NCI-H82 treated with DMSO at 0.1 percent for 48 hours (cell line): ENCODE measurements around the gene TRIM38.

Source experiments
- DNase-seq: peaks from one replicate; lab custom pipeline; 2025; ENCODE audit not compliant: unreplicated experiment; lab: John Stamatoyannopoulos, UW

Gene TRIM38

GRCh38 chr6:26025047-26025893, 62.7 kb downstream of the TRIM38 start:
- no peak for DNase-seq

- peak; percentile 98 for DNase-seq
Observed at GRCh38 chr6:26025894-26026832, 63.6 kb downstream of the TRIM38 start.

DNA sequence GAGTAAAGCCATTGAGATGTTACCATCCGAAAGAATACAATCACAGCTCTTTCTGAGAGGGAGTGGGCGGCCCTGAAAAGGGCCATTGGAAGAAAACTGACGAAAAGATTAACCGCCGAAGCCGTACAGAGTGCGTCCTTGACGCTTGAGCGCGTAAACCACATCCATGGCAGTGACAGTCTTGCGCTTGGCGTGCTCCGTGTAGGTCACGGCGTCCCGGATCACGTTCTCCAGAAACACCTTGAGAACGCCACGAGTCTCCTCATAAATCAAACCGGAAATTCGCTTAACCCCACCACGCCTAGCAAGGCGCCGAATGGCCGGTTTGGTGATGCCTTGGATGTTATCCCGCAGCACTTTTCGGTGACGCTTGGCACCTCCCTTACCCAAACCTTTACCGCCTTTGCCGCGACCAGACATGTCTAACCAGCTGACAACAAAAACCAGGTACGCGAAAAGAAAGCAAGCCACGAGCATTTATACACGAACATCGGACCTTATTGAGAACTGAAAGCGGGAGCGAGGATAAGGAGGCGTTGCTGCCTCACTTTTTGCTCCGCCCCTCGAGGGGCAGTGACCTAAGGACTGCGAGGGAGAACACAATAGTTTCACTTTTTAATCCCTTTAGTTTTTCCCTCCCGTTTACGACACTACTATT, 64.4 kb downstream of the TRIM38 start:
- peak; percentile 93 for DNase-seq

- DNase-seq, result peak; percentile 94
Observed at GRCh38 chr6:26027491-26028211, 65.0 kb downstream of the TRIM38 start.

DNA sequence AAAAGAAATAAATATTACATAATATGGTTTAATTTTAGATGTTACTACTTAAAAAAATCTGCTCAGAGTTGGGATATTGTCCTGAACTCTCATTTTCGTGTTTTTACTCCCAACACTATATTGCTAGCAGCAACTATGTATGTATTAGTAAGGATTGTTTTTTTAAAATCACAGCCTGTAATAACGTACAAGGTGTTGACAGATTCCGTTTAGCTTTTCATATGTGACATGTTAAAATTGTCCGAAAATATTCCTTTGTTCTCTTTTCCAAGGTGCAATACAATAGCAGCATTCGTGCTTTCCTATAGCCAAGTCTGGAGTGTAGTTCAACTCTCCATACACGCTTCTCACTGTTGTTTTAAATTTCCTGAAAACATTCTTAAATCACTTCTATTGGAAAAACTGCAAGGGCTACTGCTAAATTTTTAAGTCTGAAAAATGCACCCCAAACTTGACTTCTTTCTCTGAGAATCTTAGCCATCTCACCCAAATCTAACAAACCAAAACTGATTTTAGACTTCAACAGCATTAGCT, 65.7 kb downstream of the TRIM38 start:
- no peak for DNase-seq

DNA sequence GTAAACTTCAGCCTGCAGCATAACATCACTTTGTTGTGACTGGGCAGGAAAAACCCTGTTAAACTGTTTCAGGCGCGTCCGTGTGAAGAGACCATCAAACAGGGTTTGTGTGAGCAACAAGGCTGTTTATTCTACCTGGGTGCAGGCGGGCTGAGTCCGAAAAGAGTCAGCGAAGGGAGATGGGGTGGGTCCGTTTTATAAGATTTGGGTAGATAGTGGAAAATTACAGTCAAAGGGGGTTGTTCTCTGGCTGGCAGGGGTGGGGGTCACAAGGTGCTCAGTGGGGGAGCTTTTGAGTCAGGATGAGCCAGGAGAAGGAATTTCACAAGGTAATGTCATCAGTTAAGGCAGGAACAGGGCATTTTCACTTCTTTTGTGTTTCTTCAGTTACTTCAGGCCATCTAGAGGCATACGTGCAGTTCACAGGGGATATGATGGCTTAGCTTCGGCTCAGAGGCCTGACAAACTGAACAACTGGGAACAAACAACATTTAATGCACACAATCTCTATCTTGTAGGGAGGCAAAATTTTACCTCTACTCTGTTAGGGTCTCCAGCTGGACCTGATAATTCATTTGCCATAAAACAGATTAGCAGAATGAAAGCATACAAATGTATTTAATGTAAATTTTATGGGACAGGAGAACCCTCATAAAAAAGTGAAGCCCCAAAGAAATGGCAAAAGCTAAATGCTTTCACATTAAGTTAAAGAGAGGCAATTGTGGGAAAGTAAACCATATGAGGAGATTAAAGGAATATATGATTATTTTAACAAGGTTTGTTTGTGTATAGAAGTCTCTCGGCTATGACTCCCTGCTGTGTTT, 66.4 kb downstream of the TRIM38 start:
- DNase-seq, result peak; percentile 36

DNA sequence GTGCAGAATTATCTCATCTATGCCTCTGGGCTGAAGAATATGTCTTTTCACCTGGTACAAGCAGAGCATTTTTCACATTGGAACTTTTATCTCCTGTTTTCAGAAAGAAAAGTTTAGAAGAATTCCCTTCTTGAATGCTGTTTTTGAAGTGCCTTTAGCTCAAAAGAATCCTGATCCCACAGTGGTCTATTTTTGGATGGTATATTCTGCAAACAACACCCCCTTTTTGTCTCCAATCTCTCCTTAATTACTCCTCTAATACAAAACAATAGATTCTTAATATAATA, 66.9 kb downstream of the TRIM38 start:
- no peak for DNase-seq

- peak; percentile 44 for DNase-seq
Observed at GRCh38 chr6:26029857-26030653, 67.5 kb downstream of the TRIM38 start.

GRCh38 chr6:26030716-26031115, 68.1 kb downstream of the TRIM38 start:
- DNase-seq, result peak; percentile 80

GRCh38 chr6:26031151-26031594, 68.6 kb downstream of the TRIM38 start:
- DNase-seq, result peak; percentile 87

DNA sequence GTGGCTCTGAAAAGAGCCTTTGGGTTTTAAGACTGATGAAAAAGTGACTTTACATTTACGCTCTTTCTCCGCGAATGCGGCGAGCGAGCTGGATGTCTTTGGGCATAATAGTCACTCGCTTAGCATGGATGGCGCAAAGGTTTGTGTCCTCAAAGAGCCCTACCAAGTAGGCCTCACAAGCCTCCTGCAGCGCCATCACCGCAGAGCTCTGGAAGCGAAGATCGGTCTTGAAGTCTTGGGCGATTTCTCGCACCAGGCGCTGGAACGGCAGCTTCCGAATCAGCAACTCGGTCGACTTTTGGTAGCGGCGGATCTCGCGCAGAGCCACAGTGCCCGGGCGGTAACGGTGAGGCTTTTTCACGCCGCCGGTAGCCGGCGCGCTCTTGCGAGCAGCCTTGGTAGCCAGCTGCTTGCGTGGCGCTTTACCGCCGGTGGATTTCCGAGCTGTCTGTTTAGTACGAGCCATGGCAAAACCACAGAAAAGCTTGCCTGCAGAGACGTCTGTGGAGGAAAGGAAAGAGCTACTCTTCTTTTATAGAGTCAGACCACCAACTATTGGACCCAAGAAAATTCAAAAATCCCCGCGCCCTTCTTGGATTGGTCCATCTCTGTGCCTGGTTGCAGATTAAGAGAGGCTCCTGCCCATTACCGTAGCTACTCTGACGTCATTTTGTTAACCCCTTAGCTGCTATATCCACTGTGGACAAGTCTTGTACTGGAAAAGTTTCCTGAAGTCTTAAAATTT, 69.2 kb downstream of the TRIM38 start:
- DNase-seq, result peak; percentile 100

DNA sequence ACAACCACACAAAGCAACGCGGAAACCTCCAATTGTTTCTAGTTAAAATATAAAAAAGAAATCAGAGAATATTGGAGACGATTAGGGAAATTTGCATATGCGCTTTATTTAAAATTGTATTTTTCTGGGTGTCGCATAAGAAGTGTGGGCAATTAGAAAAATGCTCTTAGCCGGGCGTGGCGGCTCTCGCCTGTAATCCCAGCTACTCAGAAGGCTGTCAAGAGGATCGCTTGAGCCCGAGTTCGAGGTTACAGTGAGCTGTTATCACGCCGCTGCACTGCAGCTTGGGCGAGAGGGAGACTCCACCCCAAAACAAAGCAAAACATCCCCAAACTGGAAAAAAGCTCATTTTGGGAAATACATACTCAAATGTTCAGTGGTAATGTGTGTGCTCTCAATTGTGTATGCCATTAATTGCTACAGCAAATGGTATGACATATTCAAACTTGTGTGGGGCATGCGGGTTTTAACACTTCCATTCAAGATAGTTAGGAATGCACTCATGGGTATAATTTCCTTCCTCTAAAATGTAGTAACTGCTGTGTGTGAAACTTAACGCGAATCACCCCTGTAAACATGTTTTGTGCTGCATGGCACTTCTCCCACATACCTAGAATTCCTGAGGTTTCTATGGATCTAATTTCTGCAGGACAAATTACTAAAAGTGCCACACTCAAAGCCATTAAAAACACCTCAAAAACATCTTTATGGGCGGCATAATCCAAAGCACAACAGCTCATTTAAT, 69.9 kb downstream of the TRIM38 start:
- peak; percentile 87 for DNase-seq

DNA sequence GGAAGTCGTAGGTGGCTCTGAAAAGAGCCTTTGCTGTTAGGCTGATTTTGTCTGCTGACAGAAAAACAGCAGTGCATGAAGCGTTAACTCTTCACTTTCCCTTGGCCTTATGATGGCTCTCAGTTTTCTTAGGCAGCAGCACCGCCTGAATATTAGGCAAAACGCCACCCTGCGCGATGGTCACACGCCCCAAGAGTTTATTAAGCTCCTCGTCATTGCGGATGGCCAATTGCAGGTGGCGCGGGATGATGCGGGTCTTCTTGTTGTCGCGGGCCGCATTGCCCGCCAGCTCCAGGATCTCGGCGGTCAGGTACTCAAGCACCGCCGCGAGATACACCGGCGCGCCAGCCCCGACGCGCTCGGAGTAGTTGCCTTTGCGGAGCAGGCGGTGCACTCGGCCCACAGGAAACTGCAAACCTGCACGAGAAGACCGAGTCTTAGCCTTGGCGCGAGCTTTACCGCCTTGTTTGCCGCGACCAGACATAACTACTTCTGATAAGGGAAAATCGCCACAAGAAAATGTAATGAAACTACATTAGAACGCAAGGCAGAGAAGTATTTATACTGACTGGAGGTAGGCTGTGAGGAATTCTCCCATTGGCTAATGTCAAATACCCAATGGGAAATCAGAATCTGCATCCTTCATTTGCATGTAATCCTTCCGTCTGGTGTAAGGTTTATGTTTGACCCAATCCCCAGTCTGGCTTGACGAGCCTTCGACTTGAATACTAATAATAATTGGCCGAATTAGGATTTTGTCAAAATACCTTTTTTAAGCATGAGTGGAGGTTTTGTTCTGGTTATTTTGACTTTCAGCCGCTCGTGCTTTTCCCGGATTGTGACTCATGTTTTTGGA, 70.7 kb downstream of the TRIM38 start:
- DNase-seq, result peak; percentile 99

DNA sequence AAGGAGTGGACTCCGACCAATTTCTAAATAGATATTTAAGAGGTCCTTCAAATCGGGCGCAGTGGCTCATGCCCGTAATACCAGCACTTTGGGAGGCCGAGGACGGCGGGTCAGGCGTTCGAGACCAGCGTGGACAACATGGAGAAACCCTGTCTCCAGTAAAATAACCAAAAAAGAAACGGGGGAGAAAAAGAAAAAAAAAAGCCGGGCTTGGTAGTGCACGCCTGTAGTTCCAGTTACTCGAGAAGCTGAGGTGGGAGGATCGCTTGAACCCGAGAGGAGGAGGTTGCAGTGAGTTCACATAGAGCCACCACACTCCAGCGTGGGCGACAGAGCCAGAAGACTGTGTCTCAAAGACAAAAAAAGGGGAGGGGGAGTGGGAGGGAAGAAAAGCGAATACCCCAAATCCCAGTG, 71.3 kb downstream of the TRIM38 start:
- no peak for DNase-seq

- peak; percentile 56 for DNase-seq
Observed at GRCh38 chr6:26034905-26035304, 72.3 kb downstream of the TRIM38 start.
